HepG2 (cell line): ENCODE data around the gene PELO. TPM values are rescaled to one million over a fixed set of nuclear protein-coding genes. Genes with fewer than 3 reads are reported as not detected.
A peak's percentile ranks its signal among the peaks of the same experiment; 100 is the strongest.

ENCODE experiments used
- ARNT2 ChIP-seq: sonication (generic); formaldehyde crosslinking; IDR thresholded peaks from 2 replicates; pipeline ENCODE4 v1.8.0; 2022; ENCODE audit warnings: mild to moderate bottlenecking, low read depth, missing genetic modification reagents, moderate library complexity
- ATM ChIP-seq: fragments of 450-650 bp; IDR thresholded peaks from 2 replicates; pipeline ENCODE4 v1.7.1; 2017; ENCODE audit warnings: mild to moderate bottlenecking, borderline replicate concordance
- CTCF ChIP-seq: sonication (generic); formaldehyde crosslinking; IDR thresholded peaks from 2 replicates; pipeline ENCODE4 v1.5.0; 2020; ENCODE audit warnings: mild to moderate bottlenecking, missing genetic modification reagents, moderate library complexity
- EED ChIP-seq: sonication (generic); formaldehyde crosslinking; IDR thresholded peaks from 2 replicates; pipeline ENCODE4 v1.5.0; 2020; ENCODE audit warnings: mild to moderate bottlenecking, missing genetic modification reagents
- FOXM1 ChIP-seq: sonication (generic); formaldehyde crosslinking; IDR thresholded peaks from 2 replicates; pipeline ENCODE4 v1.5.0; 2020; ENCODE audit warnings: missing genetic modification reagents
- GATAD1 ChIP-seq: IDR thresholded peaks from 2 replicates; pipeline ENCODE4 v1.6.1; 2016; ENCODE audit warnings: missing genetic modification reagents, missing compliant biosample characterization
- GATAD2A ChIP-seq: IDR thresholded peaks from 2 replicates; pipeline ENCODE4 v1.6.1; 2016
- KAT7 ChIP-seq: IDR thresholded peaks from 2 replicates; pipeline ENCODE4 v1.6.1; 2018; ENCODE audit warnings: borderline replicate concordance, missing compliant biosample characterization
- MEIS1 ChIP-seq: sonication (generic); formaldehyde crosslinking; IDR thresholded peaks from 2 replicates; pipeline ENCODE4 v1.9.0; 2021; ENCODE audit warnings: mild to moderate bottlenecking, missing genetic modification reagents, moderate library complexity, borderline replicate concordance
- PITX1 ChIP-seq: sonication (generic); formaldehyde crosslinking; IDR thresholded peaks from 2 replicates; pipeline ENCODE4 v1.5.1; 2020; ENCODE audit warnings: mild to moderate bottlenecking, missing genetic modification reagents
- RFX1 ChIP-seq: fragments of 450-650 bp; IDR thresholded peaks from 2 replicates; pipeline ENCODE4 v1.6.1; 2017
- SP1 ChIP-seq, 2 experiments: fragments of 450-650 bp in 1 of 2; sonication (generic) in 1 of 2; formaldehyde crosslinking in 1 of 2; IDR thresholded peaks; 2 replicates each; pipeline versions ENCODE4 v1.4.0 to v1.6.1; 2016 to 2020; ENCODE audit warnings: missing genetic modification reagents in 1 of 2
- TRAFD1 ChIP-seq: sonication (generic); formaldehyde crosslinking; IDR thresholded peaks from 2 replicates; pipeline ENCODE4 v1.5.1; 2020; ENCODE audit warnings: missing genetic modification reagents, mild to moderate bottlenecking, borderline replicate concordance
- U2AF1 ChIP-seq: fragments of 200-400 bp; formaldehyde crosslinking; optimal IDR thresholded peaks from 2 replicates; pipeline ENCODE3; 2017; ENCODE audit warnings: mild to moderate bottlenecking, low read depth, low read length
- YEATS2 ChIP-seq: sonication (generic); formaldehyde crosslinking; IDR thresholded peaks from 2 replicates; pipeline ENCODE4 v1.4.0; 2020; ENCODE audit warnings: missing genetic modification reagents, borderline replicate concordance
- ZBTB8A ChIP-seq: sonication (generic); formaldehyde crosslinking; IDR thresholded peaks from 2 replicates; pipeline ENCODE4 v1.4.0; 2020; ENCODE audit warnings: mild to moderate bottlenecking, low read depth, missing genetic modification reagents, borderline replicate concordance
- ZFYVE20 ChIP-seq: sonication (generic); formaldehyde crosslinking; IDR thresholded peaks from 2 replicates; pipeline ENCODE4 v1.8.0; 2023; ENCODE audit warnings: low read depth, mild to moderate bottlenecking, moderate library complexity, missing genetic modification reagents, borderline replicate concordance
- ZNF253 ChIP-seq: sonication (generic); formaldehyde crosslinking; IDR thresholded peaks from 2 replicates; pipeline ENCODE4 v1.8.0; 2022; ENCODE audit warnings: mild to moderate bottlenecking, missing genetic modification reagents, borderline replicate concordance
- ZNF570 ChIP-seq: sonication (generic); formaldehyde crosslinking; IDR thresholded peaks from 2 replicates; pipeline ENCODE4 v1.4.0; 2020; ENCODE audit warnings: mild to moderate bottlenecking, missing genetic modification reagents, borderline replicate concordance
- ZNF598 ChIP-seq: sonication (generic); formaldehyde crosslinking; IDR thresholded peaks from 2 replicates; pipeline ENCODE4 v1.5.1; 2020; ENCODE audit warnings: mild to moderate bottlenecking, missing genetic modification reagents, borderline replicate concordance
- polyA plus RNA-seq, 8 experiments: library from polyadenylated mRNA; depleted of rRNA in 3 of 8; stranded (reverse) in 7 of 8; unstranded in 1 of 8; fragments of >200 nt; fragmentation: Illumina TruSeq in 4 of 8; extraction: Trizol in 4 of 8; gene quantifications; 2 replicates each; pipeline versions ENCODE4 v1.2.1 to v1.2.3, GENCODE V29; 2011 to 2016; ENCODE audit warnings: low read depth in 4 of 8, missing spikeins in 1 of 8, mixed read lengths in 1 of 8; ENCODE audit not compliant: insufficient read depth in 1 of 8
- total RNA-seq, 5 experiments: library from RNA; depleted of rRNA; stranded (reverse); fragments of >200 nt; fragmentation: Illumina TruSeq; extraction: Trizol; gene quantifications; 2 replicates each; pipeline ENCODE4 v1.2.3, GENCODE V29; 2016; ENCODE audit warnings: low read depth in 1 of 5
- TF ChIP-seq, protein P1 (sequence below): sonication (generic); formaldehyde crosslinking; IDR thresholded peaks from 2 replicates; pipeline ENCODE4 v1.9.0; 2021; ENCODE audit warnings: missing genetic modification reagents, borderline replicate concordance
- TF ChIP-seq, protein P2 (sequence below): sonication (generic); formaldehyde crosslinking; IDR thresholded peaks from 2 replicates; pipeline ENCODE4 v1.4.0; 2020; ENCODE audit warnings: missing genetic modification reagents

Gene PELO
- total and polyA plus RNA-seq, 2 of the 13 experiments (the other 11 are each of a cell fraction or from before 2014, with no cell fraction given) = 19.0 to 23.9 TPM

GRCh38 chr5:52787600-52788504, at the start of gene PELO, which contains the start of gene ITGA1 (continued):
- TF ChIP-seq CTCF = peak; percentile 86
- TF ChIP-seq TRAFD1 (CRISPR knock-in tag) = no peak
- TF ChIP-seq ZNF570 (CRISPR knock-in tag) = no peak
- TF ChIP-seq EED (CRISPR knock-in tag) = peak; percentile 86; the same call in 1 of the 2 replicates
- TF ChIP-seq ZNF598 (CRISPR knock-in tag) = peak; percentile 73; the same call in 1 of the 2 replicates
- TF ChIP-seq, protein P1, sequence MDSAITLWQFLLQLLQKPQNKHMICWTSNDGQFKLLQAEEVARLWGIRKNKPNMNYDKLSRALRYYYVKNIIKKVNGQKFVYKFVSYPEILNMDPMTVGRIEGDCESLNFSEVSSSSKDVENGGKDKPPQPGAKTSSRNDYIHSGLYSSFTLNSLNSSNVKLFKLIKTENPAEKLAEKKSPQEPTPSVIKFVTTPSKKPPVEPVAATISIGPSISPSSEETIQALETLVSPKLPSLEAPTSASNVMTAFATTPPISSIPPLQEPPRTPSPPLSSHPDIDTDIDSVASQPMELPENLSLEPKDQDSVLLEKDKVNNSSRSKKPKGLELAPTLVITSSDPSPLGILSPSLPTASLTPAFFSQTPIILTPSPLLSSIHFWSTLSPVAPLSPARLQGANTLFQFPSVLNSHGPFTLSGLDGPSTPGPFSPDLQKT (CRISPR knock-in tag) = no peak
- peak; percentile 75 for TF ChIP-seq U2AF1
- TF ChIP-seq PITX1 (CRISPR knock-in tag) = peak; percentile 83
- TF ChIP-seq ZBTB8A = no peak
- TF ChIP-seq SP1 (IDR thresholded peaks at IDR 0.05) = no peak
- 0 out of 2 replicates have a peak, but pooled peaks have one; percentile 43 for TF ChIP-seq SP1 (CRISPR knock-in tag; IDR thresholded peaks at IDR 0.05)
- TF ChIP-seq YEATS2 (CRISPR knock-in tag) = no peak; the same call in 1 of the 2 replicates
- TF ChIP-seq MEIS1 (CRISPR knock-in tag) = 0 out of 2 replicates have a peak, but pooled peaks have one; percentile 60
- TF ChIP-seq, protein P2, sequence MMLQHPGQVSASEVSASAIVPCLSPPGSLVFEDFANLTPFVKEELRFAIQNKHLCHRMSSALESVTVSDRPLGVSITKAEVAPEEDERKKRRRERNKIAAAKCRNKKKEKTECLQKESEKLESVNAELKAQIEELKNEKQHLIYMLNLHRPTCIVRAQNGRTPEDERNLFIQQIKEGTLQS (CRISPR knock-in tag) = no peak
- no peak for TF ChIP-seq ATM
- 0 out of 2 replicates have a peak, but pooled peaks have one; percentile 39 for TF ChIP-seq ZNF253
- no peak; the same call in 1 of the 2 replicates for TF ChIP-seq GATAD1 (CRISPR knock-in tag)
- no peak for TF ChIP-seq ZFYVE20 (CRISPR knock-in tag)
- TF ChIP-seq ARNT2 (CRISPR knock-in tag) = 0 out of 2 replicates have a peak, but pooled peaks have one; percentile 33
- peak; percentile 59; the same call in 1 of the 2 replicates for TF ChIP-seq GATAD2A (CRISPR knock-in tag)
- peak; percentile 95; the same call in 1 of the 2 replicates for TF ChIP-seq KAT7 (CRISPR knock-in tag)
- TF ChIP-seq RFX1 = no peak
- no peak for TF ChIP-seq FOXM1
